Measurements from ENCODE around the gene GLUD1.
"Not testable (repeated sequence)": the region's sequence is repeated elsewhere in the genome, so short reads cannot be mapped to it uniquely, and the experiment has no call there.

GRCh38 chr10:87025285-87025958, 69.2 kb downstream of the GLUD1 start:
- not testable (repeated sequence) for TF ChIP-seq CTCF (tag by site-specific recombination; IDR thresholded peaks at IDR 0.05); KLF9 (tag by site-specific recombination; IDR thresholded peaks at IDR 0.05; ENCODE audit: low read depth); ZNF133 (tag by site-specific recombination; IDR thresholded peaks at IDR 0.05); ZNF639 (tag by site-specific recombination; IDR thresholded peaks at IDR 0.05); ZNF513 (tag by site-specific recombination; IDR thresholded peaks at IDR 0.05); ZBTB17 (tag by site-specific recombination; IDR thresholded peaks at IDR 0.05); SP2 (tag by site-specific recombination; IDR thresholded peaks at IDR 0.05); ZNF274 (IDR thresholded peaks at IDR 0.05; ENCODE audit: low read length); ZNF274 (tag by site-specific recombination; IDR thresholded peaks at IDR 0.05; ENCODE audit: borderline replicate concordance); ZNF792 (tag by site-specific recombination; IDR thresholded peaks at IDR 0.05); ZSCAN5A (tag by site-specific recombination; IDR thresholded peaks at IDR 0.05); ZNF280D (tag by site-specific recombination; IDR thresholded peaks at IDR 0.05); PBX3 (CRISPR knock-in tag; IDR thresholded peaks at IDR 0.05)
